ENCODE data around the gene PRR36.

PRR36 gene

DNA sequence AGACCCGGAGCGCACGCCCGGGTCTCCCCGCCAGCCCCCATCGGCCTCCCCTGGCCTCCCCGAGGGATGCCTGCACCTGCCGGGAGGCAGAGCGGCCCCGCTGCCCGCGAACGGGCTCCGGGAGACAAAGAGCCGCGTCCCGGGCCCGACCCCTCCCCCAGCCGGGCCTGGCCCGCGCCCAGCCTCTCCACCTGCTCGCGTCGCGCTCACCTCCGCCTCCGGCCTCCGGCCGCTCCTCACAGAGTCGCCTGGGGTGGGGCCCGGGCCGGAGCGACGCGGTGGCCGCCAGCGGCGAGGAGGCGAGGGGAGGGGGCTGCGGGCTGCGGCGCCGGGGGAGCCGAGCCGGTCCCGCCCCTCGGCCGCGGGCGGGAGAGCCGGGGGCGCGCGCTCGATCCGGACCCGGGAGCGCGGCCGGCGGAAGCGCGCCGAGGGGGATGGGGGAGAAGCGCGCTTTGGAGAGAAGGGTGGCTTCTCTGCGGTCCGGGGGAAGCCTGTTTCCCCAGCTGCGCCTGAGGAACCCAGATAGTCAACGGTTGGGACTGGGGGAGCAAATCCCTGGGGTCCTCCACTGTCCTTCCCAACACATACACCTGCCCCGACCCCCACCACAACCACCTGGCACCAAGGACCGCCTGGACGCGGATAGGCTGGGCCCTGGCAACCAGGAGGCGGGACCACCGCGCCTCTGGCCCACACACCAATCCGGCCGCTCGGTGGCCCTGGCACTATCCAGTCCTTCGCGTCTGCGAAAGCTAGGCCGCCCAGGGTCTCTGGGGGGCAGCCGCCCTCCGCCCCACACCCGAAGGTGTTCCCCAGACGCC is at the start of gene PRR36:
Gene PRR36 (minus strand): TSS at position 315 of the 821 bp plus-strand sequence. CDS start 701 bp downstream, outside the sequence.
- no peak for DNase-seq (ENCODE audit: low spot score)
- no peak for TF ChIP-seq CTCF (IDR thresholded peaks at IDR 0.05; ENCODE audit: extremely low read depth, missing control alignments)

DNA sequence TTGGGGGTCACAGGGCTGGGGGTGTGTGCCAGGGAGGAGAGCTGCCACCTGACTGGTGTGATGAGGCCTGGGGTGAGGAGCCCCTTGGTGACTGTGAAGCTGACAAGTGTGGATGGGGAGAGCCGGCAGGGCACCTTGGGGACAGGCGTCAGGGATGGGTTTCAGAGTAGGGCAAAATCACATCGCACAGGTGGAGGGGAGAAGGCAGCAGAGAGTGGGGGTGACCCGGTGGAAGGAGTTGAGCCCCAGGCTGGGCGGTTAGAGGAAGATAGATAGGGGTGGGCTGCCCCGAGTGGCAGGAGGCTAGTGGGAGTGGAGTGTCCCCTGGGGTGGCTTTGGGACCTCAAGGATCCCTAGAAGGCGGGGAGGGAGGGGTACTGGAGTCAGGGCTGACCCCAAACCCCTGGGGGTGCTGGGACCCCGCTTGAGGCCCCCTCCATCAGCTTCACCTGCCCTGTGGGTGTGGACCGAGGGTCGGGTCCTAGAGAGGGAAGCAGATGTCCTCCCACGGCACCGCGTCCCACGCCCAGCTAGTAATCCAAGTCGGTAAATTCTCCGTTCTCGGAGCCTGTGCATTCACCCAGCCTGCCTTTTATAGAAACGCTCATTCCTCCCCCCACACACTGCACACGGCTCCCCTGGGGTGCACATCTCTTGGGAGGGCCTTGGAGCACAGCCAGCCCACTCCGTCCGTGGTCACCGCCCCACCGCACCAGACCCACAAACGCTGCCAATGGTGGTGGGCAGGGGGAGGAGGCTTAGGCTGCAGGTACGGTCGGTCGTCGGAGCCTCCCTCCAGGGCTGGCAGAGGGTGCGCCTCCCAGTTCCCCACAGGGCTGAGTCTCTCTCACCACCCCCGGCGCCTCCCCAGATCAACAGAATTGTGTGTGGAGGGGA is 49.4 kb upstream of the PRR36 start:
- DNase-seq (ENCODE audit: low spot score), result no peak
- TF ChIP-seq CTCF (IDR thresholded peaks at IDR 0.05; ENCODE audit: extremely low read depth, missing control alignments), result no peak

DNA sequence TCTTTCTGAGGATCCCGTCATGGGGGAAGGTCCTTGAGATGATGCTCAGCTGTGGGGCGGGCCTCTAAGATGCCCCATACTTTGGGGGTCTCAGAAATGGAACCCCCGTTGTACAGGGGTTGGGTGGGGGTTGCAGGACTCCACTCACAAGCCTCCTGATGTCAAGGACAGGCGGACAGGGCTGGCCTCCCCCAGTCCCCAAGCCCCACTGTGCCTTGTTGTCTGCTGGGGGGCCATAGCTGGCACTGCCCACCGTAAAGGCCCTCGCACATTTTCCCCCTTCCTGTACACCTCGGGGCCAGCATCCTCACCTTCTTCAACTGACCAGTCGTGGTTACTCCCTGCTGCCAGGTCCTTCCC is 48.6 kb upstream of the PRR36 start:
- DNase-seq (ENCODE audit: low spot score), result no peak
- TF ChIP-seq CTCF (IDR thresholded peaks at IDR 0.05; ENCODE audit: extremely low read depth, missing control alignments), result no peak

DNA sequence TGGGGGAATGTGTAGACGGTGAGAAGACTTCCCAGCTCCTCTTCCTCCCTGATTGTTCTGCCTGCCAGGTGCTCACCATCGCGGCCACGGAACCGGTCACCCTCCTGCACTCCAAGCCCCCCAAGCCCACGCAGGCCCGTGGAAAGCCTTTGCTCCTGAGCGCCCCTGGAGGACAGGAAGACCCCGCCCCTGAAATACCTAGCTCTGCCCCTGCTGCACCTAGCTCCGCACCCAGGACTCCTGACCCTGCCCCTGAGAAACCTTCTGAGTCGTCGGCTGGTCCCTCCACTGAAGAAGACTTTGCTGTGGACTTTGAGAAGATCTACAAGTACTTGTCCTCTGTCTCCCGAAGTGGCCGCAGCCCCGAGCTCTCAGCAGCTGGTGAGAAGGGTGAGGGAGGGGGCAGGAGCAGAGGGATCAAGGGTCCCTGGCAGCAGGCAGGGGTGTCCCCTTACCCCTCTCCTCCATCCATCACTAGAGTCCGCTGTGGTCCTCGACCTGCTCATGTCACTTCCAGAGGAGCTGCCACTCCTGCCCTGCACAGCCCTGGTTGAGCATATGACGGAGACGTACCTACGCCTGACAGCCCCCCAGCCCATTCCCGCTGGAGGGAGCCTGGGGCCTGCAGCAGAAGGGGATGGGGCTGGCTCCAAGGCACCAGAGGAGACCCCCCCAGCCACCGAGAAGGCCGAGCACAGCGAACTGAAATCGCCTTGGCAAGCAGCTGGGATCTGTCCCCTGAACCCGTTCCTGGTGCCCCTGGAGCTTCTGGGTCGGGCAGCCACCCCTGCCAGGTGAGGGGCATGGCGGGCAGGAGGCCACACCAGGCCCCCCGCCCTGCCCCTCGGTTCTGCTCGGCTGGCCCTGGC is 48.0 kb upstream of the PRR36 start:
- no peak for TF ChIP-seq CTCF (IDR thresholded peaks at IDR 0.05; ENCODE audit: extremely low read depth, missing control alignments)
- DNase-seq (ENCODE audit: low spot score), result no peak

- TF ChIP-seq CTCF (IDR thresholded peaks at IDR 0.05; ENCODE audit: extremely low read depth, missing control alignments), result no peak
Measured at GRCh38 chr19:7921302-7921966, 47.2 kb upstream of the PRR36 start.

DNA sequence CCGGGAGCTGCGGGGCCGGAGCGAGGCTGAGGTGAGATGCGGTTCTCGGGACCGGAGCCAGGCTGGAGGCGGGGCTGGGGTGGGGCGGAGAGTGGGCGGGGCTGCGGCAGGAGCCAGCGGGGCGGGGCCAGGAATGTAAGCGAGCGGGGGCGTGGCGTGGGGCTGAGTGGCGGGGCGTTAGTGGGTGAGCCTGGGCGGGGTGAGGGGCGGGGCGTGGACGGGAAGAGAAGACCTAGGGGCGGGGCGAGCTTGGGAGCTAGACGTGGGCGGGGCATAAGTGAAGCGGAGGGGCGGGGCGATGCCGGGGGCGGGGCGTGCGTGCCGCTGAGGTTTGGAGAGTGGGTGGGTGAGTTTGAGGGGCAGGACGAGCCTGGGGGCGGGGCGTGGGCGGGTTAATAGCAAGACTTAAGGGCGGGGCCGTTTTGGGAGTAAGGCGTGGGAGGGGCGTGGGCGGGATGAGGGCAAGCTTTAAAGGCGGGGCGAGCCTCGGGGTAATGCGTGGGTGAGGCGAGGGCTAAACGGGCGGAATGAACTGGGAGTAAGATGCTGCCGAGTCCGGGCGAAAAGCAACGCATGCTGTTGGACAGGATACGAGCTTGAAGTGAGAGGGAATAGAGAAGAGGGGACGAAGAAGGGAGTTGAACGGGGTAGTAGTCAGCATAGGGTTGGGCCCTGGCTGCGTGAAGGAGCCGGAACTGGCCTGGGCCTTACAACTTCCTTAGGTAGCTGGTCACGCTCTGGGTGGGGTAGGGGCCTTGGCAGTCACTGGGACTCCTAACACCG is 46.5 kb upstream of the PRR36 start:
- peak; percentile 99 for DNase-seq (ENCODE audit: low spot score)
- TF ChIP-seq CTCF (IDR thresholded peaks at IDR 0.05; ENCODE audit: extremely low read depth, missing control alignments), result no peak

More at GRCh38 chr19:7921302-7921966, 47.2 kb upstream of the PRR36 start:
- DNase-seq (ENCODE audit: low spot score), result no peak

Measured in GM20000 (cell line).